HepG2 (cell line): Measurements from ENCODE around the gene KIFC1. TPM values are rescaled to one million over a fixed set of nuclear protein-coding genes. Genes with fewer than 3 reads are reported as not detected.

Experiments used
- CBX5 ChIP-seq: sonication (generic); formaldehyde crosslinking; IDR thresholded peaks from 2 replicates; pipeline ENCODE4 v1.4.0; 2020; ENCODE audit warnings: missing genetic modification reagents, borderline replicate concordance
- MTF2 ChIP-seq: sonication (generic); formaldehyde crosslinking; IDR thresholded peaks from 2 replicates; pipeline ENCODE4 v1.5.0; 2020; ENCODE audit warnings: missing genetic modification reagents, borderline replicate concordance
- NRL ChIP-seq: sonication (generic); formaldehyde crosslinking; IDR thresholded peaks from 2 replicates; pipeline ENCODE4 v1.5.0; 2020; ENCODE audit warnings: missing genetic modification reagents, mild to moderate bottlenecking, moderate library complexity, borderline replicate concordance
- PHF20 ChIP-seq: sonication (generic); formaldehyde crosslinking; IDR thresholded peaks from 2 replicates; pipeline ENCODE4 v1.5.0; 2020; ENCODE audit warnings: mild to moderate bottlenecking, missing genetic modification reagents
- RBM22 ChIP-seq: fragments of 200-400 bp; formaldehyde crosslinking; optimal IDR thresholded peaks from 2 replicates; pipeline ENCODE3; 2017; ENCODE audit warnings: mild to moderate bottlenecking, low read length, moderate library complexity
- SAFB2 ChIP-seq: sonication (generic); formaldehyde crosslinking; IDR thresholded peaks from 2 replicates; pipeline ENCODE4 v1.5.1; 2020; ENCODE audit warnings: missing genetic modification reagents, low read depth, mild to moderate bottlenecking, borderline replicate concordance
- SALL1 ChIP-seq: sonication (generic); formaldehyde crosslinking; IDR thresholded peaks from 2 replicates; pipeline ENCODE4 v1.8.0; 2022; ENCODE audit warnings: mild to moderate bottlenecking, missing genetic modification reagents
- SRY ChIP-seq: sonication (generic); formaldehyde crosslinking; IDR thresholded peaks from 2 replicates; pipeline ENCODE4 v1.8.0; 2022; ENCODE audit warnings: mild to moderate bottlenecking, missing genetic modification reagents
- ZFP36L2 ChIP-seq: sonication (generic); formaldehyde crosslinking; IDR thresholded peaks from 2 replicates; pipeline ENCODE4 v1.4.0; 2020; ENCODE audit warnings: missing genetic modification reagents
- ZMYM4 ChIP-seq: sonication (generic); formaldehyde crosslinking; IDR thresholded peaks from 2 replicates; pipeline ENCODE4 v1.8.1; 2023; ENCODE audit warnings: mild to moderate bottlenecking, missing genetic modification reagents
- ZNF34 ChIP-seq: sonication (generic); formaldehyde crosslinking; IDR thresholded peaks from 2 replicates; pipeline ENCODE4 v1.4.0; 2020; ENCODE audit warnings: mild to moderate bottlenecking, missing genetic modification reagents, borderline replicate concordance
- ZNF614 ChIP-seq: IDR thresholded peaks from 2 replicates; pipeline ENCODE4 v1.6.1; 2018; ENCODE audit warnings: missing biosample characterization, missing genetic modification reagents, inconsistent platforms, borderline replicate concordance
- polyA plus RNA-seq, 8 experiments: library from polyadenylated mRNA; depleted of rRNA in 3 of 8; stranded (reverse) in 7 of 8; unstranded in 1 of 8; fragments of >200 nt; fragmentation: Illumina TruSeq in 4 of 8; extraction: Trizol in 4 of 8; gene quantifications; 2 replicates each; pipeline versions ENCODE4 v1.2.1 to v1.2.3, GENCODE V29; 2011 to 2016; ENCODE audit warnings: low read depth in 4 of 8, missing spikeins in 1 of 8, mixed read lengths in 1 of 8; ENCODE audit not compliant: insufficient read depth in 1 of 8
- total RNA-seq, 5 experiments: library from RNA; depleted of rRNA; stranded (reverse); fragments of >200 nt; fragmentation: Illumina TruSeq; extraction: Trizol; gene quantifications; 2 replicates each; pipeline ENCODE4 v1.2.3, GENCODE V29; 2016; ENCODE audit warnings: low read depth in 1 of 5
- TF ChIP-seq, protein P1 (sequence below): sonication (generic); formaldehyde crosslinking; IDR thresholded peaks from 2 replicates; pipeline ENCODE4 v1.4.0; 2020; ENCODE audit warnings: low read depth, missing genetic modification reagents
- TF ChIP-seq, protein P2 (sequence below): sonication (generic); formaldehyde crosslinking; IDR thresholded peaks from 2 replicates; pipeline ENCODE4 v1.4.0; 2020; ENCODE audit warnings: missing genetic modification reagents
- TF ChIP-seq, protein P3 (sequence below): sonication (generic); formaldehyde crosslinking; IDR thresholded peaks from 2 replicates; pipeline ENCODE4 v1.5.0; 2020; ENCODE audit warnings: mild to moderate bottlenecking, missing genetic modification reagents, borderline replicate concordance

Gene KIFC1
- total and polyA plus RNA-seq, 2 of the 13 experiments (the other 11 are each of a cell fraction or from before 2014, with no cell fraction given) = 25.0 to 45.5 TPM

DNA sequence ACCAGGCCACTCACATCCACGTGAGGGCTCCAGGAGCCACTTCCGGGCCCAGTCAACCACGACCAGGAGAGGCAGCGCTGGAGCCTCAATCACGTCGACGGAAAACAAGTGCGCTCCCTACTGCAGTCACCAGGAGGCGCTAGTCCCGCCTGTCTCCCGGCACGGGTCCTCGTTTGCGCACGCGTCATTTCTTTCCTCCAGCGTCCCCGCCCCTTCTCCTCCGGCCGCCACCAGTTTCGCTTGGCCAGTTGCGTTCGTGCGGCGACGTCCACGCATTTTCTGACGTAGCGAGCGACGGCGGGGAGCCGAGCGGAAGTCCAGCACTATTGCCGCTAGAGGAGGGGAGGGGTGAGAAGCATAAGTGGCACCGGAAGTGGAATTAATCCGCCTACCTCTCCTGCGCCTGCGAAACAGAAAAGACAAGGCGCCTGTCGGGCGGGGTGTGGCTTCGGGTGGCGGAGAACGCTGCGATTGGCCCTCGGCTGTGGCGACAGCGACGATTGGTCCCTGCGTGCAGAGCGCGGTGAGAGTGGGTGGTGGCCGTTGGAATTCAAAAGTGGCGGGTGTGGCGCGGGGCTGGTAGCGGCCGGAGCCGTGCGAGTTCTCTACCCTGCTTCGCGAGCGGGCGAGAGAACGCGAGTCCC lies at the start of gene KIFC1 (continued):
- TF ChIP-seq, protein P1, sequence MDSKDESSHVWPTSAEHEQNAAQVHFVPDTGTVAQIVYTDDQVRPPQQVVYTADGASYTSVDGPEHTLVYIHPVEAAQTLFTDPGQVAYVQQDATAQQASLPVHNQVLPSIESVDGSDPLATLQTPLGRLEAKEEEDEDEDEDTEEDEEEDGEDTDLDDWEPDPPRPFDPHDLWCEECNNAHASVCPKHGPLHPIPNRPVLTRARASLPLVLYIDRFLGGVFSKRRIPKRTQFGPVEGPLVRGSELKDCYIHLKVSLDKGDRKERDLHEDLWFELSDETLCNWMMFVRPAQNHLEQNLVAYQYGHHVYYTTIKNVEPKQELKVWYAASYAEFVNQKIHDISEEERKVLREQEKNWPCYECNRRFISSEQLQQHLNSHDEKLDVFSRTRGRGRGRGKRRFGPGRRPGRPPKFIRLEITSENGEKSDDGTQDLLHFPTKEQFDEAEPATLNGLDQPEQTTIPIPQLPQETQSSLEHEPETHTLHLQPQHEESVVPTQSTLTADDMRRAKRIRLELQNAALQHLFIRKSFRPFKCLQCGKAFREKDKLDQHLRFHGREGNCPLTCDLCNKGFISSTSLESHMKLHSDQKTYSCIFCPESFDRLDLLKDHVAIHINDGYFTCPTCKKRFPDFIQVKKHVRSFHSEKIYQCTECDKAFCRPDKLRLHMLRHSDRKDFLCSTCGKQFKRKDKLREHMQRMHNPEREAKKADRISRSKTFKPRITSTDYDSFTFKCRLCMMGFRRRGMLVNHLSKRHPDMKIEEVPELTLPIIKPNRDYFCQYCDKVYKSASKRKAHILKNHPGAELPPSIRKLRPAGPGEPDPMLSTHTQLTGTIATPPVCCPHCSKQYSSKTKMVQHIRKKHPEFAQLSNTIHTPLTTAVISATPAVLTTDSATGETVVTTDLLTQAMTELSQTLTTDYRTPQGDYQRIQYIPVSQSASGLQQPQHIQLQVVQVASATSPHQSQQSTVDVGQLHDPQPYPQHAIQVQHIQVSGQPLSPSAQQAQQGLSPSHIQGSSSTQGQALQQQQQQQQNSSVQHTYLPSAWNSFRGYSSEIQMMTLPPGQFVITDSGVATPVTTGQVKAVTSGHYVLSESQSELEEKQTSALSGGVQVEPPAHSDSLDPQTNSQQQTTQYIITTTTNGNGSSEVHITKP = peak; percentile 81
- TF ChIP-seq SAFB2 (peak; percentile 94; the same call in 1 of the 2 replicates), ZNF34 (CRISPR knock-in tag) (no peak; the same call in 1 of the 2 replicates), SALL1 (peak; percentile 92), NRL (CRISPR knock-in tag) (peak; percentile 71; the same call in 1 of the 2 replicates), ZFP36L2 (peak; percentile 68; the same call in 1 of the 2 replicates), PHF20 (peak; percentile 91), MTF2 (peak; percentile 97; the same call in 1 of the 2 replicates), CBX5 (CRISPR knock-in tag) (peak; percentile 92), ZMYM4 (CRISPR knock-in tag) (peak; percentile 97), SRY (CRISPR knock-in tag) (peak; percentile 88; the same call in 1 of the 2 replicates), ZNF614 (peak; percentile 88), RBM22 (no peak)
- TF ChIP-seq, protein P2, sequence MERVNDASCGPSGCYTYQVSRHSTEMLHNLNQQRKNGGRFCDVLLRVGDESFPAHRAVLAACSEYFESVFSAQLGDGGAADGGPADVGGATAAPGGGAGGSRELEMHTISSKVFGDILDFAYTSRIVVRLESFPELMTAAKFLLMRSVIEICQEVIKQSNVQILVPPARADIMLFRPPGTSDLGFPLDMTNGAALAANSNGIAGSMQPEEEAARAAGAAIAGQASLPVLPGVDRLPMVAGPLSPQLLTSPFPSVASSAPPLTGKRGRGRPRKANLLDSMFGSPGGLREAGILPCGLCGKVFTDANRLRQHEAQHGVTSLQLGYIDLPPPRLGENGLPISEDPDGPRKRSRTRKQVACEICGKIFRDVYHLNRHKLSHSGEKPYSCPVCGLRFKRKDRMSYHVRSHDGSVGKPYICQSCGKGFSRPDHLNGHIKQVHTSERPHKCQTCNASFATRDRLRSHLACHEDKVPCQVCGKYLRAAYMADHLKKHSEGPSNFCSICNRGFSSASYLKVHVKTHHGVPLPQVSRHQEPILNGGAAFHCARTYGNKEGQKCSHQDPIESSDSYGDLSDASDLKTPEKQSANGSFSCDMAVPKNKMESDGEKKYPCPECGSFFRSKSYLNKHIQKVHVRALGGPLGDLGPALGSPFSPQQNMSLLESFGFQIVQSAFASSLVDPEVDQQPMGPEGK (CRISPR knock-in tag) = peak; percentile 81
- TF ChIP-seq, protein P3, sequence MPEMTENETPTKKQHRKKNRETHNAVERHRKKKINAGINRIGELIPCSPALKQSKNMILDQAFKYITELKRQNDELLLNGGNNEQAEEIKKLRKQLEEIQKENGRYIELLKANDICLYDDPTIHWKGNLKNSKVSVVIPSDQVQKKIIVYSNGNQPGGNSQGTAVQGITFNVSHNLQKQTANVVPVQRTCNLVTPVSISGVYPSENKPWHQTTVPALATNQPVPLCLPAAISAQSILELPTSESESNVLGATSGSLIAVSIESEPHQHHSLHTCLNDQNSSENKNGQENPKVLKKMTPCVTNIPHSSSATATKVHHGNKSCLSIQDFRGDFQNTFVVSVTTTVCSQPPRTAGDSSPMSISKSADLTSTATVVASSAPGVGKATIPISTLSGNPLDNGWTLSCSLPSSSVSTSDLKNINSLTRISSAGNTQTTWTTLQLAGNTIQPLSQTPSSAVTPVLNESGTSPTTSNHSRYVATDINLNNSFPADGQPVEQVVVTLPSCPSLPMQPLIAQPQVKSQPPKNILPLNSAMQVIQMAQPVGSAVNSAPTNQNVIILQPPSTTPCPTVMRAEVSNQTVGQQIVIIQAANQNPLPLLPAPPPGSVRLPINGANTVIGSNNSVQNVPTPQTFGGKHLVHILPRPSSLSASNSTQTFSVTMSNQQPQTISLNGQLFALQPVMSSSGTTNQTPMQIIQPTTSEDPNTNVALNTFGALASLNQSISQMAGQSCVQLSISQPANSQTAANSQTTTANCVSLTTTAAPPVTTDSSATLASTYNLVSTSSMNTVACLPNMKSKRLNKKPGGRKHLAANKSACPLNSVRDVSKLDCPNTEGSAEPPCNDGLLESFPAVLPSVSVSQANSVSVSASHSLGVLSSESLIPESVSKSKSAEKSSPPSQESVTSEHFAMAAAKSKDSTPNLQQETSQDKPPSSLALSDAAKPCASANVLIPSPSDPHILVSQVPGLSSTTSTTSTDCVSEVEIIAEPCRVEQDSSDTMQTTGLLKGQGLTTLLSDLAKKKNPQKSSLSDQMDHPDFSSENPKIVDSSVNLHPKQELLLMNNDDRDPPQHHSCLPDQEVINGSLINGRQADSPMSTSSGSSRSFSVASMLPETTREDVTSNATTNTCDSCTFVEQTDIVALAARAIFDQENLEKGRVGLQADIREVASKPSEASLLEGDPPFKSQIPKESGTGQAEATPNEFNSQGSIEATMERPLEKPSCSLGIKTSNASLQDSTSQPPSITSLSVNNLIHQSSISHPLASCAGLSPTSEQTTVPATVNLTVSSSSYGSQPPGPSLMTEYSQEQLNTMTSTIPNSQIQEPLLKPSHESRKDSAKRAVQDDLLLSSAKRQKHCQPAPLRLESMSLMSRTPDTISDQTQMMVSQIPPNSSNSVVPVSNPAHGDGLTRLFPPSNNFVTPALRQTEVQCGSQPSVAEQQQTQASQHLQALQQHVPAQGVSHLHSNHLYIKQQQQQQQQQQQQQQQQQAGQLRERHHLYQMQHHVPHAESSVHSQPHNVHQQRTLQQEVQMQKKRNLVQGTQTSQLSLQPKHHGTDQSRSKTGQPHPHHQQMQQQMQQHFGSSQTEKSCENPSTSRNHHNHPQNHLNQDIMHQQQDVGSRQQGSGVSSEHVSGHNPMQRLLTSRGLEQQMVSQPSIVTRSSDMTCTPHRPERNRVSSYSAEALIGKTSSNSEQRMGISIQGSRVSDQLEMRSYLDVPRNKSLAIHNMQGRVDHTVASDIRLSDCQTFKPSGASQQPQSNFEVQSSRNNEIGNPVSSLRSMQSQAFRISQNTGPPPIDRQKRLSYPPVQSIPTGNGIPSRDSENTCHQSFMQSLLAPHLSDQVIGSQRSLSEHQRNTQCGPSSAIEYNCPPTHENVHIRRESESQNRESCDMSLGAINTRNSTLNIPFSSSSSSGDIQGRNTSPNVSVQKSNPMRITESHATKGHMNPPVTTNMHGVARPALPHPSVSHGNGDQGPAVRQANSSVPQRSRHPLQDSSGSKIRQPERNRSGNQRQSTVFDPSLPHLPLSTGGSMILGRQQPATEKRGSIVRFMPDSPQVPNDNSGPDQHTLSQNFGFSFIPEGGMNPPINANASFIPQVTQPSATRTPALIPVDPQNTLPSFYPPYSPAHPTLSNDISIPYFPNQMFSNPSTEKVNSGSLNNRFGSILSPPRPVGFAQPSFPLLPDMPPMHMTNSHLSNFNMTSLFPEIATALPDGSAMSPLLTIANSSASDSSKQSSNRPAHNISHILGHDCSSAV = no peak
